ENCODE data around the gene BLOC1S5. TPM values are rescaled to one million over a fixed set of nuclear protein-coding genes. Genes with fewer than 3 reads are reported as not detected.
"Not testable (repeated sequence)": the region's sequence is repeated elsewhere in the genome, so short reads cannot be mapped to it uniquely, and the experiment has no call there.

The BLOC1S5 gene
- total RNA-seq, 1 experiment from 2014 or later, result 11.2 TPM

GRCh38 chr6:7998103-7998725 is 66.0 kb downstream of the BLOC1S5 start:
- DNase-seq (ENCODE audit: extremely low read depth, low read depth), result no peak

GRCh38 chr6:7997286-7997685 is 66.9 kb downstream of the BLOC1S5 start:
- DNase-seq (ENCODE audit: extremely low read depth, low read depth), result no peak

DNA sequence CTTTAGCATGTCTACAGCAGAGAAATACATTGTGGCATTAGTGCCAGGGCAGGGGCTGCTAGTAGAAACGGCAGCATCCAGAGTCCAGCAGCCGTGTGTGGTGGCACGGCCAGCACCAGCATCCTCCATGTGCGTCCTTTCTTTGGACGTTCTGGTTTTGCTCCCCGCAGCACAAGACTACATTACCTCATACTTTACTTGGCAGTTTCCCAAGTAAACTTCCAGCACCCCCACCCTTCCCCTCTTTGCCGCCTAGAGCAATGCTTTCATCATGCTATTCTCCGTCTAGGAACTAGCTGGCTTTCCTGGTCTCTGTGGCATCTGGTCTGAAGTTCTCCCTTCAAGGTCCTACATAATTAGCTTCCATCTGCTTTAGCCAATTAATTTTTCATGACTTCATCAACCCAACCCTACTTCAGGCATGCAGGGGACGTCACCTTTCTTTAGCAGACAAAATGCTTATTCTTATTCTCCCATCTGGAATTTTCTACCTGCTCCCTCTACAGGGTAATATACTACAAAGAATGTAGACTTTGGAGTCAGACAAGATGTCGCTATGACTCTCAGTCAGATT is 67.6 kb downstream of the BLOC1S5 start:
- DNase-seq (ENCODE audit: extremely low read depth, low read depth), result no peak

DNA sequence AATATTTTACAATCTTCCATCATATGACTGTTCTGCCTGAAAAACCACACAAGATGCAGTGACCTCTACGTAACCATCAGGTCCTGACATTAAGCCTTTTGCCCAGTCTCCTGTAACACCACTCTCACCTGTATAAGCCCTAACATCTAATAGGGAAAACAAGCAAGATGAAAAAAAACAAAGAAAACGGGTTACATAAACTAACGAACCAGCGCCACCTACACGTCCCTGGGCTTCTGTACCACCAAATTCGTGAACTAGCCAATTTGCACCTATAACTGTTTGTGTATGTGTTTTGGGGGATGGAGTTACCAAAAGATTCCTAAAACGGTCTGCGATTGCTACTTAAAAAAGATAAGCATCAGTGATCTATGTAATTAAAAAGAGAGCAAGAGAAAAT is 70.2 kb downstream of the BLOC1S5 start:
- no peak for DNase-seq (ENCODE audit: extremely low read depth, low read depth)

DNA sequence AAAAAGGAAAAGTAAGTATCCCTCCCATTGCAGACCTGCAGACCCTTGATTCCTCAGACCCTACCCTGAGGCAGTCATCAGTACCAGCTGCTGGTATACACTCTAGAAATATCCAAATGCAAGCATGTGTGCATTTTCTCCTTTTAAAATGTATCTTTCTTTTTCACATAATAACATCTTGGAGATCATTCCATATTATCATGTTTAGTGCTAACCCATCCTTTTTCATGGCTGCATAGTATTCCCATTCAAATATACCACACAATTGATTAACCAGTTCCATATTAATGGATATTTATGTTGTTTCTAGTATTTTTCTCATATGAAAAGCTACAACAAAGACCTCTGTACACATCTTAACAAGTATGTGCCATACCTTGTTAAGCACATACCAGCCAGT is 70.8 kb downstream of the BLOC1S5 start:
- no peak for DNase-seq (ENCODE audit: extremely low read depth, low read depth)

DNA sequence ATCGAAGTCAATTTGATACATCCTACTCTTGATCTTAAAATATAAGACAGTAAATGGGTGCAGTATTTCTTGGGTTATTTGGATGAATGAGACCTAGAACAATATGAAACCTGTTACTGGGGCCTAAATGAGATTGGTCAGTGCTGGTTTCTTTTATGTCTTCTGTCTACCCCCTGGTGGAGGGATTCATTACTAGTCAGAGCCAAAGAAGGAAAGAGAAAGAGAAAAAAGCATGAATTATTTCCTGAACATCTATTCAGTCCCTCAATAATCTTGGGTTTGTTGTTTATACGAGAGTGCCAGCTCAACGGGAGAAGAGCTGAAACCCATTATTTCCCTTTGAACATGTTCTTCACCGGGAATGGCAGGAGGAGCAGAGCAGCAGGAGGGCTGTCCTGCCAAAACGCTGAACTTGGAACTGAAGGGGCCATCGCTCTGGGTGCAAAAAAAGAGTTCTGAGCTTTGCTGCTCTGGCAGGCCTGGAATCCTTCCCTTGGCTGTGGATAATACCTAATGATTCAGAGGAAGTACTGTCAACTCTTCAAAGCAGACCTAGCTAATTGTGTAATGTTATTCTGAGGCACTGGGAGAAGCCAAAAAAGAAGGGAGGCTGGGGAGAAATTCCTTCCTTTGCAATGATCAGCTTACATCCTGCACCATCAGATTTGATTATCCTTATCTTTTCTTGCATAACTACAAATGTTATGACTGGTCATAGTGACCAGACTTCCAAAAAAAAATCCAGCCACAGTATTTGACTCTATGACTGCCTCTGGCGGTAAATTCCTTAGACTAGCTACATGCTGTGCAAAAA is 72.0 kb downstream of the BLOC1S5 start:
- DNase-seq (ENCODE audit: extremely low read depth, low read depth), result peak; percentile 21

GRCh38 chr6:7991536-7991935 is 72.7 kb downstream of the BLOC1S5 start:
- DNase-seq (ENCODE audit: extremely low read depth, low read depth), result no peak

DNA sequence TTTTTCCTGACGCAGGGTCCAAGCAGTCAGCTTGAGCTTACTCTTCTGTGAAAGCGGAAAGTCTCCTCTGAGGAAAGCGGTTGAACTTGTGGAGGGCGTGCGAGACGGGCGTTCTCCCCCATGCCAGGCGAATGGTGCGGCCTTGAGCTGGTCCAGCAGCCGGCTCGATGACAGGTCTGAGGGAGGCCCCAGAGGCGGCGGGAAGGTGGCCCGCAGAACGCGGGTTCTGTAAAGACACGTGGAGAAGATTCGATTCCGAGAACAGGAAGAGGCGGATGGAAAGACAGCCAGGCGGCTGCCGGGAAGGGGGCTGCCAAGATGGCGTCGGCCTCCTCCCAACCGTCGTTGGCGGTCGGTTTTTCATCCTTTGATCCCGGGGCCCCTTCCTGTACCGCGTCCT is 78.0 kb downstream of the BLOC1S5 start:
- no peak for DNase-seq (ENCODE audit: extremely low read depth, low read depth)

DNA sequence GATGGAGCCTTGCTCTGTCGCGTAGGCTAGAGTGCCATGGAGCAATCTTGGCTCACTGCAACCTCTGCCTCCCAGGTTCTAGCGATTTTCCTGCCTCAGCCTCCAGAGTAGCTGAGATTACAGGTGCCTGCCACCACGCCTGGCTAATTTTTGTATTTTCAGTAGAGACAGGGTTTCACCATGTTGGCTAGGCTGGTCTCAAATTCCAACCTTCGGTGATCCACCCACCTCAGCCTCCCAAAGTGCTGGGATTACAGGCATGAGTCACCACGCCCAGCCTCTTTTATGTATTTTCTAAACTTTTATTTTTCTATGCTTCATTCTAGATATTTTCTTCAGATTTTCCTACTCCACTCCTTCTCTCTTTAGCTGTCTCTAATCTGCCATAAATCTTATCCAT is 80.2 kb downstream of the BLOC1S5 start:
- not testable (repeated sequence) for DNase-seq (ENCODE audit: extremely low read depth, low read depth)

GRCh38 chr6:7979831-7980230 is 84.4 kb downstream of the BLOC1S5 start:
- DNase-seq (ENCODE audit: extremely low read depth, low read depth), result no peak

DNA sequence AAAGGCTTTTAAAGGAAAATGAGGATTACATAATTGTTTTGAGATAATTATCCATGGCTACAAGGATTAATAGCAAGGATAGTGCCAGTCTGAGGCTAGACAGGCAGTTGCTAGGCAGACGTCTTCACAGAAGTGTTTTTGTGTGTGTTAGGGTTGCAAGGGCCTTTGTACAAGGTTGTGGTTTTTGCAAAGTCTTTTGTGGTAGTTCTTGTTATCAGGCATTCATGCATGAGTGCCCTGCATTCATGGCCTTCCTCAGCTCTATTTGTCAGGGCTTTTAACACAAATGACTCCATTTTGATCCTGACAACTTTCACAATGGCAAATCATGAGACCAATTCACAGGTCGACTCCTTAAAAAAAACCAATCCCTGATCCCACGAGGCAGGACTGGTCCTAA is 85.5 kb downstream of the BLOC1S5 start:
- DNase-seq (ENCODE audit: extremely low read depth, low read depth), result no peak

DNA sequence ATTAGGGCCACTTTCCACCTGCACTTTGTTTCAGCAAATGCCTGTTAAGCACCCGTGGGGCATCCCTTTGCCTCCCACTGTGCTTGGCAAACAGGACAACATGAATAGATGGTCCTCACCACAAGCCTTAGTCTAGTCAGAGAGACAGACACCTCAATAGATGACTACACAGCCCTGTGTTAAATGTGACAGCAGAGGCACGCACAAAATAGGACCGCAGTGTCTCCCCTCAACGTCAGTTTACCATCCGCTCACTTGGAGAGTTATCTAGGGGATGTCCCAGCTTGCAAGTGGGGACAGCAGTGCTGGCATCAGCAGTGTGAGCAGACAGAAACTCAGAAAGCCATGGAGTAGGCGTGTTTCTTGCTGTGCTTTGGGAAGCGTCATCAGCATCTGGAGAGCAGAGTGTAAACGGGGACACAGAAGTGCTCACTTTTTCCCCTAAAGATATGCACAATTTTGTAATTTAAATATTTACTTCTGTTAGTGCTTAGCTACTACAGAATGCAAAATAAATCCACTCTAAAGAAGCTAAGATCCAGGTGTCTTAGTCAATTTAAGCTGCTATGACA is 87.6 kb downstream of the BLOC1S5 start:
- DNase-seq (ENCODE audit: extremely low read depth, low read depth), result no peak

DNA sequence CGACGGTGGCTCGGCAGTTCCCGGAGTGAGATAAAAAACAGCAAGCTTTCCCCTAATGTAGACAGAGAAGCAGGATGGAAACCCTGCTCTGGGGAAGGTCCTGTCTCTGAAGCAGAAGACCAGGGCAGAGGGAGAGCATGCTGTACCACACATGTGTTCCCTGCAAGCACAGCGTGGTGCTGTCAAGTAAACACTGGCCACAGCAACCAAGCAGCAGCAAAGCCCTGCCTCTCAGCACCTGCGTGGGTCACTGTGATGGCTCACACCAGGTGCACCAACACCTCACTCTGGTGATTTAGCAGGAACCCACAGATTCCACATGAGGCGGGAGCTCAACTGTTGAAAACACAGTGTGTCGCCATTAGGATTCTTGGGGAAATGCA is 88.4 kb downstream of the BLOC1S5 start:
- no peak for DNase-seq (ENCODE audit: extremely low read depth, low read depth)

DNA sequence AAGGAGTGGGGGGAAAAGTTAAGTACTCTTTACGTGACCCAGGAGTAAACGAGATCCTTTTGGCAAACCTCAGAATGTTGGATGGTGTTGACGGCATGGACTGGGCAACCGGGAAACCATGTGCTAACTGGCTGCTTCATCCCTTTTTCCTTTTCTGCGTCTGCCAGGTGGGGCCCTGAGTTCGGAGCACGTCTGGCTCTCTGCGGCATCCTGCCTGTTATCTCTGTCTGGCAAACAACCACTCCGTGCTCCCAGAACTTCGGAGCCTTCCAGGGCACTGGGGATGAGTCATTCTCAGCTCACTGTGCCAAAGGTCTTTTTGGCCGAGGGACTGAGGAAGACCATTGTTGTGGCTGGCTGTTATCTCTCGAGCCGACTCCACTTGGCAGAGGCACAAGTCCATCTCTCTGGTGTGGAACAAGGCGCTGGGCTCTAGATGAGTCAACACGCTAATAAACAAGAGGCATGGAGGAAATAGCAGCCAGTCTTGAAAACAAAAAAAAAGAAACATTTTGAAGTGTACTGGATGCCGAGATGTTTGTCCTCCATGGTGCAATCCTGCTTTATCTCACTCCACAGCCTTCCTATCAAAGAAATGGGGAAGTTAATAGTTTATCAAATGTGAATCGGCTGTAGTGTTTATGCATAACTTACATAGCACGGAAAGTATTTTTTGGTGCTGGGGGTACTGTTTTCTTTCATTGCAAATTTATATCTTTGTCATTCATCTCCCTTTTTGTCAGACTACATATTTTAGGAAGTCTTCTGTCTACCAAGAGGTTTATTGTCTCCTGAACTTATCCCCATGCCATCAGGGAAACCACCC is 89.0 kb downstream of the BLOC1S5 start:
- peak; percentile 30 for DNase-seq (ENCODE audit: extremely low read depth, low read depth)

DNA sequence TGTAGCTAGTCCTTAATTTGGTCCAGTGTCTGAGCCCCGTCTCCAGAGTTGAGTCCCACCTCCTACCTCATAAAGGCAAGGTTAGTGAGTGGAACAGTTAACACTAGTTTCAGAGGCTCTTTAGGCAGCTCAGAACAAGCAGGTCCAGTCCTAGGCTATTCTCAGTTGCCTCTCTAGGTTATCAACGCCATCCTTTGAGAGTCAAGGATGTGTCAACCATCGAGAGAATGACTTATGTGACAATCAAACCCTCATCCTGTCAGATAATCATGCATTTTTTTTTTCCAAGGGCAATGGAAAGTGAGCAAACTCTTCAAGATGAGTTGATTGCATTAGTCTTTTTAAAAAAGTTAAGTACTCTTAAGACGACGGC is 89.6 kb downstream of the BLOC1S5 start:
- no peak for DNase-seq (ENCODE audit: extremely low read depth, low read depth)

DNA sequence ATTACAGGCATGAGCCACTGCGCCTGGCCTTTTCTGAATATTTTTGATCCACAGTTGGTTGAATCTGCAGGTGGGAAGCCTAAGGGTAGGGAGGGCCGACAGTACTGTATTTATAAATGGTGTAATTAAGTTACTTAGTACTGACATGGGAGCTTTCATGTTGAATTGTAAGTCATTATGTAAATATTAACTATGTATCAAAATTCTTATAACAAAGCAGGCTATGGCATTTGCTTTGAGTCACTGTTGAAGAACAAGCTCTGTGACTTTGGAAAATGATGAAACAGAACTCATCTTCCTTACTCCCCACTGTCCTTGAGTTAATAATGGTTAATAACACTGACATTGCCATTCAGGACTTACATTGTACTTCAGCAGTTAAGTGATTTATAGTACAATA is 90.6 kb downstream of the BLOC1S5 start:
- no peak for DNase-seq (ENCODE audit: extremely low read depth, low read depth)

DNA sequence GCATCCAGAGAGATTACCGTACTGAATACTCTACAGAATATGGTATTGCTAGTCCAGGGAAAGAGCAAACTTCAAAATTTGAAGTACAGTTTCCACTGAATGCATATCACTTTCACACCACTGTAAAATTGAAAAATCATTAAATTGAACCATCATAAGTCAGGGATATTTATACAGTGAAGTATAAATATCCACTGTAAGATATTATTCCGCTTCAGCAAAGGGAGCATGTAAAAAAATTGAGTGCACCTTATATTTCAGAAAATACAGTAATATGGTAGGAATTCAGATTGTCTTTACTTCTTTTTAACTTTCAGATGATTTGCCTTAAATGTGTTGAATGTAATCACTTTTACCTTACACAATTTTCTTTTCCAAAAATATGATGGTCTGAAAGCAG is 92.7 kb downstream of the BLOC1S5 start:
- DNase-seq (ENCODE audit: extremely low read depth, low read depth), result no peak

DNA sequence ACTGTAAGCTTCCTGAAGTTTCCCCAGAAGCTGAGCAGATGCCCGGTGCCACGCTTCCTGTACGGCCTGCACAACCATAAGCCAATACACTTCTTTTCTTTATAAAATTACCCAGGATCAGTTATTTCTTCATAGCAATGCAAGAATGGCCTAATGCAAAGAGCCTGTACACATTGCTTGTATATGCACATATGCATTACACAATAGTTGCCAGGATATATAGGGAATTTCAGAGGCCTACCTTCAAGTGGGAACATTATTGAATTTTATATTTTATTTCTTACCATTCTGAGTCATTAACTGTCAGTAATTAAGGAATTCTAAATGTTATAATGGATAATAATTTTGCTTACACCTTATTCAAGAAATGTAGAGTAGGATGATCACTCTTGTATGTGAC is 93.6 kb downstream of the BLOC1S5 start:
- no peak for DNase-seq (ENCODE audit: extremely low read depth, low read depth)

Measured in NCI-H460 (cell line).